Stimulated activated CD8-positive, alpha-beta memory T cell treated with anti-CD3 and anti-CD28 coated beads, Interleukin-7, amount 100 ng/mL, for 48 hours (primary cell): Measurements from ENCODE around the gene CNRIP1.
"Not testable (repeated sequence)": the region's sequence is repeated elsewhere in the genome, so short reads cannot be mapped to it uniquely, and the experiment has no call there.

ENCODE experiments used
- DNase-seq, 2 donors: peaks; one replicate each; pipeline ENCODE4 v3.0.0-alpha.2; 2020; ENCODE audit warnings: low read depth in 1 of 2; ENCODE audit errors: extremely low read depth in 1 of 2

The CNRIP1 gene, protein sequence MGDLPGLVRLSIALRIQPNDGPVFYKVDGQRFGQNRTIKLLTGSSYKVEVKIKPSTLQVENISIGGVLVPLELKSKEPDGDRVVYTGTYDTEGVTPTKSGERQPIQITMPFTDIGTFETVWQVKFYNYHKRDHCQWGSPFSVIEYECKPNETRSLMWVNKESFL

DNA sequence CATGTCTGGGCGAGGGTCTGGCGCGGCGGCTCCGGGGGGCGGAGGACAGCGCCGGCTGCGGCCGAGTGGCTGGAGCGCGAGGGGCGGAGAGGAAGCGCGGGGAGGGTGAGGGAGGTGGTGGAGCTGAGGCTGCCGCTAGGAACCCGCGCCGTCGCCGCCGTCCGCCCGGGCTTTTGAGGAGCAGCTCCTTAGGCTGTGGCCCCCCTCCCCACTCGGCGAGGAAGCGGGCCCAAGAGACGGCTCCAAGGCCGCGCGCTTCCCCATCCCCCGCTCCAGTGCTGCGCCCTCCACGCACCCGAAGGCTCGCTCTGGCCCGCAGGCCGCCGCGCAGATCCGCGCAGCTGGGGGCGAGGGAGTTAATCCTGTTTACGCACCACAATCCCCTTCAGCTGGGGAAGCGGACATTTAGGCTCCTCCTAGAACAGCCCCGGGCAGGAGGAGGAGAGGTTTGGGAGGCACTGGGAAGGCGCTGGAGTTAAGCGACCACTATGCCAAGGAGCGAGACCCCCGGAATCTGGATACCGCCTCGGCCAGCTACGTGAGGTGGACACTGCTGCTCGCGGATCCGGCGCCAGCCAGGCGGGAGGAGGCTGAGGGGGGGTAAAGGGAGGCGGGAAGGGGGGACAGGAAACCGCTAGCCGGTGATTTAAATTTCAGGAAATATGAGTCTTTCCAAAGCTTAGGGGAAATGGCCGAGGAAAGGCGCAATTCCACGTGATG is at the start of gene CNRIP1:
Gene CNRIP1 (minus strand): TSS at position 552 of the 720 bp plus-strand sequence. CDS start 549 bp downstream, at position 3.
- no peak for DNase-seq

- DNase-seq: no peak
These were observed 49.6 kb upstream of the CNRIP1 start for GRCh38 chr2:68369337-68369734.

DNA sequence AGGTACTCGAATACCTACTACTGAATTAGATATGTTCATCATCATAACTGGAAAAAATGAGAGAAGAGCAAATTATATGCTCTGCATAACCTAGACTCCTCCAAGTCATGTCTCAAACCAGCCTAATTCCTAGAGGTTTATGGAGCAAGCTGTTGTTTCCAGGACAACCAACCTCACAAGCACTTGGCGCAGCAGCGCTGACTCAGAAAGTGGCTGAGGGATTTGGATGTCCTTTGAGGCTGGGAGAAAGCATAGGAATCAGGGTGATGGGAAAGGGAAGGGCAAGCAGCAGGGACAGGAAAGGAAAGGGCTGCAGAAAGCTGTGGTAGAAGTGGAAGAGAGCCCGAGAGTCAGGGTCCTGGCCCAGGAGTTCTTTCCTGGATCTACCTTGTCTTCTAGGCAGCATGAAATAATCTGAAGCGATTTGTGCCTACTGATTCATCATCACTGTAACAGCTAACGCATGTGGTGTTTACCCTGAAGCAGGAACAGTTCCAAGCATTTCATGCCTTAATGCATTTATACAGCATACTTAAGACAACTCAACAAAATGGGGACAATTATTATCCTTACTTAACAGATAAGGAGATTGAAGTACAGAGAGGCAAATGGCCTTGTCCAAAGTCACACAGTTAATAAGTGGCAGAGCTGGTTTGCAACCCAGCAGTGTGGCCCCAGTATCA is 49.0 kb upstream of the CNRIP1 start:
- no peak for DNase-seq

GRCh38 chr2:68367953-68368653 is 48.4 kb upstream of the CNRIP1 start:
- DNase-seq: no peak

DNA sequence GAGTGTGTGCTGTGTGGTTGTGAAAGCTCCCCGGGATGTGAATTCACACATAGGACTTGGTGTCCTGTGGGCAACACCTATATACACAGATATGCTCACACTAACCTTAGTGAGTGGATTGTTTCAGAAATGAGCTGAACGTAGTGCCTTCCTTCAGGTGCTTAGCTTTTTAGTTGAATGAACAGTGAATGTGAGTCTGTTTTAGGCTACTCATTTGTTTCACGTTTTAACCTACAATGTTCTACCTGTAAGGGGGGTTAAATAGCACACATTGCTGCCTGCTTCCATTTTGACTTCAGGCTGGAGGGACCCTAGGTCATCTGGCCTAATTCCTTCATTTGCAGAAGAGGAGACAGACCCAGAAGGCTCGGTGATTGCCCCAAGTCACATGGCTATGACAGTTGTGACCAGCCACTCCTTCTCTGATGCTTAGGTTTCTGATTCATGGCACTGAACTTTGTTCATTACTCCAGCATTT is 46.4 kb upstream of the CNRIP1 start:
- no peak for DNase-seq

DNA sequence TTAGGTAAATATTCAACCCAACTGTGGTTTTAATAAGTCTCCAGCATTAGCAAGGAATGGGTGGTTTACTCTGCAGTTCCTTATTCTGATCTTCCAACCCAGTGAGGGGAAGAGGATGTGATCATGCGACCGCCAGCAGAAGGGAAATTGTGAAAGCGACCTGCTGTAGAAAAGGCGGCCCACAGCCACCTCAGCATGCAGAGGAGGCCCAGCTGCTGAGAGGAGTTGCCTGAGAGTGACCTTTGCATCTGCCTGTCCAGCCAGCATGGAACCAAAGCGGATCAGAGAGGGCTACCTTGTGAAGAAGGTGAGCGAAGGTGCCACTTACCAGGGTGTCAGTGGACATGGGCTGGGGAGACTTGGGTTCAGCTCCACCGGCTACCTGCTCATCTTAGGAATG is 45.3 kb upstream of the CNRIP1 start, which contains the start of gene PLEK:
Gene PLEK (plus strand): TSS at position 196 of the 400 bp plus-strand sequence. CDS start 70 bp downstream, at position 266.
- no peak for DNase-seq

GRCh38 chr2:68363721-68364120 is 44.0 kb upstream of the CNRIP1 start:
- no peak for DNase-seq

DNA sequence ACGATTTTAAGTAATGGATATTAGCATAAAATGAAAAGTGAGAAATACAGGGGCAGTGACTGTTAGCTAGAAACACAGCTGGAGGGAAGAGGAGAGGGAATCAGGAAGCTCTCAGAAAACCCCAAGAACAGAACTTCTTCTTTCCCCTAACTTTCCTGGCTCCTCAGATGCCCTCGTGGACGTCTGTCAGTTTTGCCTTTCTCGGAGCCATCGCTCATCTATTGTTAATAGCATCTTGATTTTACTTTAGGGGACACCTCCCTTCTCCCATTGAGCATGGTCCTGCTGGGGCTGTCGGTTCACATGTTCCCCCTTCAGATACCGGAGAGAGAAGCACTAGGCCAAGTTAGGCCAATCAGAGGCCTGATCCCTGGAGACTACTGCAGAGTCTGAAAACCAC is 43.0 kb upstream of the CNRIP1 start:
- DNase-seq: no peak

DNA sequence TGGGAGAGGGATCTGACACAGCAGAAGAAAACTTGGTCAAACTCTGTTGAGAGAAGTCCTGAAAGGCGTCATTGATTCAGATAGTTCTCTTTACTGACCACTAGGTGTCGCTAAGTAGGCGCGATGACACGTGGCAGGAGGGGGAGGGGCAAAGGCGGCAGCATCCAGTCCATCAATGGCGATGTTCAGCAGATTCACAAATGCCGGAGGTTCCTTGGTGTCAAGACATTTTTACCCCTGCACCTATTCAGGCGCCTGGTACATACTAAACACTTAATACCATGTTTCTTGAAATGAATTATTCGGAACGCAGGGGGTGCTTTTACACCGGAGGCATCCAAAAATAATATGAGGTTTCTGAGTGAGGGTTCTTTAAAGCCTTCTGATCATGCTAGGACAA is 42.3 kb upstream of the CNRIP1 start:
- DNase-seq: peak; percentile 46 to 52

DNA sequence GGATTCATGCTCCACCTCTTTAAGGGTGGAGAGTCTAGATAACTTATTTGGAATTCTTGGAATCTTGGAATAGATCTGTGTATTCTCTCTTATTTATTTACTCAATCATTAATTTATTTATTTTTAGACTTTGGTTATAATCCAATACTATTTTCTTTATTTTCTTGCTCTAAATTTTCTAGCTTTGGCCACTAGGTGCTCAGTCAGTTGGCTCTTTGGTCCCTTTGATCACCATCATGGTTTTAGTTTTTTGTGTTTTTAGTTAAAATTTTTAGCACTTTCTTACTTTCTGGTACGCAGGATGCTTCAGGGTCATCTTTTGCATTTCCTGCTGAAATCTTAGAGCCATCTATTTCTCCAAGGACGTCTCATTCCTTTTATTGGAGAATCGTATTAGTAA is 40.1 kb upstream of the CNRIP1 start:
- DNase-seq: no peak

- DNase-seq: no peak
These were observed 38.0 kb upstream of the CNRIP1 start for GRCh38 chr2:68357605-68358337.

GRCh38 chr2:68356599-68357239 is 37.0 kb upstream of the CNRIP1 start:
- DNase-seq: no peak

DNA sequence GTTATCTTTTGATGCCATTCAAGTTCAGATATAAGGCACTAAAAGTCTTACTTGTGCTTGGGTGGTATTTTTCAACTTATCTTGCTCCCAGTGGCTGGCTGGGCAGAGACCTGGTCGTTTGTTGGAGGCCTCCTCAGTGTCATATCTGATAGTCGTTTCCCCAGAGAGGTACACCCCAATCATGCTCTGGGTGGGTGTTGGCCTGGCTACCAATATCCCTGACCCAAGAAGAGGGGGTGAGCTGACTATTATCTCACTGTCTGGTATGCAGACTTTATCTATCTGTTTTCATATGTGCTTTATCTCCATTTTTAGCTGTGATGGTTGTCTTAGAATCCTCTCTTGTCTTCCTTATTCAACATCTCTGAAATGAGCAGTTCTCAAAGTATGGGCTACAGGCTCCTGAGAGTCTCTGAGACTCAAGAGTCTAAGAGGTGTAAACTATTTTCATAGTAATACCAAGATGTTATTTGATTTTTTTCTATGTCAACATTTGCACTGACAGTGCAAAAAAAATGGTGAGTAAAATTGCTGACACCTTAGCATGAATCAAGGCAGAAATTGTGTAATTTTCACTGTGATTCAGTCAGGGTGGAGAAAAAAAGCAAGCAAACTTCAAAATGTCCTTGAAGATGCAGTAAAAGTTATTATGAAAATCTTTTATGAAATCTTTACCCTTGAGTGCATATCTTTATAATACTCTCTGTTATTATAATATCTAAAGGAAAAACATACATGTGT is 33.1 kb upstream of the CNRIP1 start:
- no peak for DNase-seq

- DNase-seq: no peak
These were observed 32.2 kb upstream of the CNRIP1 start for GRCh38 chr2:68351997-68352396.

DNA sequence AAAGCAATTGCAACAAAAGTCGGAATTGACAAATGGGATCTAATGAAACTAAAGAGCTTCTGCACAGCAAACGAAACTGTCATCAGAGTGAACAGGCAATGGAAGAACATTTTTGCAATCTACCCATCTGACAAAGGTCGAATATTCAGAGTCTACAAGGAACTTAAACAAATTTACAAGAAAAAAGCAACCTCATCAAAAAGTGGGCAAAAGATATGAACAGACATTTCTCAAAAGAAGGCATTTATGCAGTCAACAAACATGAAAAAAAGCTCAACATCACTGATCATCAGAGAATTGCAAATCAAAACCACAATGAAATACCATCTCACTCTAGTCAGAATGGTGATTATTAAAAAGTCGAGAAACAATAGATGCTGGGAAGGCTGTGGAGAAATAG is 29.3 kb upstream of the CNRIP1 start:
- not testable (repeated sequence) for DNase-seq

GRCh38 chr2:68345129-68345875 is 25.6 kb upstream of the CNRIP1 start:
- DNase-seq: no peak

GRCh38 chr2:68344031-68344430 is 24.3 kb upstream of the CNRIP1 start:
- DNase-seq: no peak

DNA sequence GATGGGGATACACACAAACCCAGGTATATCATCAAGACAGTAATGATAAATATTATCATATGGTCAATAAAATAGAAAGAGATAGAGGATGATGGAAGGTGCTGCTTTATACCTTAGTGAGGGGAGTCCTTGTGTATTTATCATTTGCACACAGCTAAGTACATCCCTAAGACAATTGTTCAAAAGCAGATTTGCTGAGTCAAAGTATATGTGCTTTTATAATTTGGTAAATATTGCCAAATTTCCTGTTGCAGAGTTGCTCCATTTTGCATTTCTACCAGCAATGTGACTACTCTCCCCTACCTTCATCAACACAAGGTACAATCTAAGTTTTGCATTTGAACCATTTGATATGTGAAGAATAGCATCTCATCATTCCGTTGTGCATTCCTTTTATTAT is 22.7 kb upstream of the CNRIP1 start:
- DNase-seq: no peak

DNA sequence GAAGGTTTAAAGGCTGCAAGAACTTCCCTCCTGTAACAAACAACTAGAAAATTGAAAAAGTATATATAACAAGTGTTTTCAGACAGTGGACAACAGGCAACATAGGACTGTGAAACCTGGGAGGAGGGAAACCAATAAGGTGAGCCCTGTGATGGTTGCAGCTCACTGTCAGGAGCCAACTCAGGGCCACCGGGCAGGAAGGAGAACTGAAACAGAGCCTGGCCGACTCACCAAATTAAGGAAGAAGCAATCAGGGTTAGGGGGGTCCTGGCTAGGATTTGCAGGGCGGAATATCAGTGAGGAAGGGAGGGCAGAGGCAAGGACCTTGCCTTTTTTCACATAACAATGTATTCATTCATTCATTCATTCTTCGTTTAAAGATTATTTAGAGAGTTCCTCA is 21.8 kb upstream of the CNRIP1 start:
- DNase-seq: no peak
